Measurements from ENCODE around the gene KPRP. TPM values are rescaled to one million over a fixed set of nuclear protein-coding genes. Genes with fewer than 3 reads are reported as not detected.
A peak's percentile ranks its signal among the peaks of the same experiment; 100 is the strongest.

KPRP gene, protein sequence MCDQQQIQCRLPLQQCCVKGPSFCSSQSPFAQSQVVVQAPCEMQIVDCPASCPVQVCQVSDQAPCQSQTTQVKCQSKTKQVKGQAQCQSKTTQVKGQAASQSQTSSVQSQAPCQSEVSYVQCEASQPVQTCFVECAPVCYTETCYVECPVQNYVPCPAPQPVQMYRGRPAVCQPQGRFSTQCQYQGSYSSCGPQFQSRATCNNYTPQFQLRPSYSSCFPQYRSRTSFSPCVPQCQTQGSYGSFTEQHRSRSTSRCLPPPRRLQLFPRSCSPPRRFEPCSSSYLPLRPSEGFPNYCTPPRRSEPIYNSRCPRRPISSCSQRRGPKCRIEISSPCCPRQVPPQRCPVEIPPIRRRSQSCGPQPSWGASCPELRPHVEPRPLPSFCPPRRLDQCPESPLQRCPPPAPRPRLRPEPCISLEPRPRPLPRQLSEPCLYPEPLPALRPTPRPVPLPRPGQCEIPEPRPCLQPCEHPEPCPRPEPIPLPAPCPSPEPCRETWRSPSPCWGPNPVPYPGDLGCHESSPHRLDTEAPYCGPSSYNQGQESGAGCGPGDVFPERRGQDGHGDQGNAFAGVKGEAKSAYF
- polyA plus RNA-seq (2011; rRNA removed) (not detected in 2 replicates), polyA plus RNA-seq (2017; fragmentation: RNase III; extraction: RNeasy Plus Mini Kit Qiagen cat#74134 plus additional on column Dnase treatment) (not detected in 3 replicates), polyA minus RNA-seq (2011; rRNA and poly(A)+ RNA removed) (0.21 TPM in 1 of 2 replicates, not detected in the other)
- polyA plus RNA-seq (2012; cell fraction: cytosol; rRNA removed), result 0.01 TPM in 1 of 2 replicates, not detected in the other
- polyA plus RNA-seq (2012; cell fraction: nucleus; rRNA removed), result 0.02 and 0.04 TPM in 2 replicates

DNA sequence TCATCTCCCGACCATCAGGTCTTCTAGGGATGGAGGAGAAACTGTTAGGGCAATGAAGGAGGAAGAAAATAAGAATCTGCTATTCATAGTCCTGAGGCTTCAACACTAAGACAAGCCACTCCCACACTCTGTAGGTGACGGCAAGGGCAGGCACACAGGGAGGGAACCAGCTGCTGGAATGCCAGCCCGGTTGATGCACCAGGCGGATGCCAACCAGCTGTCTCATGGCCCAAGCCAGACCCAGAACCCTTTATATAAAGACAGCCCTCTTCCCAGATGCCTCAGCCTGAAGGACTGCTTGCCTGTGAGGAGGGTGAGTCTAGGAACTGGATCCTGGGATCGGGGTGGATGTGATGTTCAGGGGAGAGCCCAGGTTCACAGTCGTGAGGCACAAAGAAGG is at the start of gene KPRP:
Gene KPRP (plus strand): TSS at position 279 of the 400 bp plus-strand sequence. CDS start 1,564 bp downstream, outside the sequence.
- CTCF ChIA-PET, result no interaction called here
- no peak for DNase-seq (ENCODE audit: low read depth in 1 of 2, low spot score in 1 of 2)

GRCh38 chr1:152718238-152718637 is 39.6 kb upstream of the KPRP start:
- Histone ChIP-seq H3K4me3 (no peak overlapping the region), H3K27ac (no peak overlapping the region), H3K4me2 (no peak overlapping the region), H3K9me3 (no peaks in the 10 kb centered on the region), H3K4me1 (no peaks in the 10 kb centered on the region)
- ChIA-PET POLR2A (no interaction called here), CTCF (interaction anchor here (1.0 kb wide), 1 partner anchor 23 kb away, joined by 3 read pairs; no protein-coding TSS in a partner anchor)
- FAIRE-seq (no peak), DNase-seq (ENCODE audit: low read depth in 1 of 2, low spot score in 1 of 2) (no peak), ATAC-seq (no peak)
- TF ChIP-seq ZNF302 (CRISPR knock-in tag; IDR thresholded peaks at IDR 0.05) (no peak), EP300 (IDR thresholded peaks at IDR 0.05) (no peak), FOXS1 (CRISPR knock-in tag; IDR thresholded peaks at IDR 0.05) (no peak), TFCP2L1 (CRISPR knock-in tag; IDR thresholded peaks at IDR 0.05) (no peak), NPAS2 (CRISPR knock-in tag; IDR thresholded peaks at IDR 0.05; ENCODE audit: borderline replicate concordance) (no peak), EHMT2 (IDR thresholded peaks at IDR 0.05; ENCODE audit: low read depth) (no peak), CBX2 (IDR thresholded peaks at IDR 0.05; ENCODE audit: borderline replicate concordance, low read depth) (no peak), POLR2AphosphoS2 (conservative IDR thresholded peaks at IDR 0.05; ENCODE audit: low read length) (no peak), SREBF2 (IDR thresholded peaks at IDR 0.05) (no peak), SMC3 (IDR thresholded peaks at IDR 0.05) (no peak), KDM1A (IDR thresholded peaks at IDR 0.05; ENCODE audit: low read depth) (no peak)
- TF ChIP-seq, protein P1, sequence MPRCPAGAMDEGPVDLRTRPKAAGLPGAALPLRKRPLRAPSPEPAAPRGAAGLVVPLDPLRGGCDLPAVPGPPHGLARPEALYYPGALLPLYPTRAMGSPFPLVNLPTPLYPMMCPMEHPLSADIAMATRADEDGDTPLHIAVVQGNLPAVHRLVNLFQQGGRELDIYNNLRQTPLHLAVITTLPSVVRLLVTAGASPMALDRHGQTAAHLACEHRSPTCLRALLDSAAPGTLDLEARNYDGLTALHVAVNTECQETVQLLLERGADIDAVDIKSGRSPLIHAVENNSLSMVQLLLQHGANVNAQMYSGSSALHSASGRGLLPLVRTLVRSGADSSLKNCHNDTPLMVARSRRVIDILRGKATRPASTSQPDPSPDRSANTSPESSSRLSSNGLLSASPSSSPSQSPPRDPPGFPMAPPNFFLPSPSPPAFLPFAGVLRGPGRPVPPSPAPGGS (IDR thresholded peaks at IDR 0.05), result no peak

More for the DNA sequence above, at the start of gene KPRP:
- no peak within 1 kb of the TSS for H3K4me3 ChIP-seq
- no peak within 1 kb of the TSS for H3K27ac ChIP-seq
- ATAC-seq, result 0 out of 6 replicates have a peak, but pooled peaks of 1 of the 2 experiments have one; percentile 19
- TF ChIP-seq ZNF302 (CRISPR knock-in tag; IDR thresholded peaks at IDR 0.05) (no peak), FOSL2 (IDR thresholded peaks at IDR 0.05) (no peak), FOSL2 (CRISPR knock-in tag; IDR thresholded peaks at IDR 0.05) (no peak), KDM1A (IDR thresholded peaks at IDR 0.05; ENCODE audit: low read depth) (no peak), REST (IDR thresholded peaks at IDR 0.05) (no peak), HOXB13 (CRISPR knock-in tag; IDR thresholded peaks at IDR 0.05; ENCODE audit: low read depth) (no peak), MAX (IDR thresholded peaks at IDR 0.05) (no peak), ZFP36 (IDR thresholded peaks at IDR 0.05; ENCODE audit: borderline replicate concordance, partially characterized antibody) (no peak), HOXA7 (CRISPR knock-in tag; IDR thresholded peaks at IDR 0.05) (no peak), MAZ (IDR thresholded peaks at IDR 0.05; ENCODE audit: borderline replicate concordance, low read depth, low read length) (no peak), ZSCAN20 (CRISPR knock-in tag; IDR thresholded peaks at IDR 0.05) (no peak), EHMT2 (IDR thresholded peaks at IDR 0.05; ENCODE audit: low read depth) (no peak), ZC3H11A (IDR thresholded peaks at IDR 0.05) (no peak), RNF2 (IDR thresholded peaks at IDR 0.05; ENCODE audit: borderline replicate concordance, low read depth) (no peak), NFE2L2 (conservative IDR thresholded peaks at IDR 0.05; ENCODE audit: low read length) (no peak), SMC3 (IDR thresholded peaks at IDR 0.05) (no peak), NR3C1 (IDR thresholded peaks at IDR 0.05) (no peak)
- TF ChIP-seq, protein P2, sequence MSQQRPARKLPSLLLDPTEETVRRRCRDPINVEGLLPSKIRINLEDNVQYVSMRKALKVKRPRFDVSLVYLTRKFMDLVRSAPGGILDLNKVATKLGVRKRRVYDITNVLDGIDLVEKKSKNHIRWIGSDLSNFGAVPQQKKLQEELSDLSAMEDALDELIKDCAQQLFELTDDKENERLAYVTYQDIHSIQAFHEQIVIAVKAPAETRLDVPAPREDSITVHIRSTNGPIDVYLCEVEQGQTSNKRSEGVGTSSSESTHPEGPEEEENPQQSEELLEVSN (IDR thresholded peaks at IDR 0.05; ENCODE audit: borderline replicate concordance, low read depth), result no peak
- TF ChIP-seq, protein P1 (IDR thresholded peaks at IDR 0.05), result no peak
- no peaks in the 10 kb centered on the region for H3K4me1 ChIP-seq
- POLR2A ChIA-PET, result no interaction called here
- WGBS (ENCODE audit: missing lambda C conversion rate), result 33% methylated on average over 6 of the region's 6 CpGs
- H3K4me2 ChIP-seq, result no peak within 1 kb of the TSS
- no peak for FAIRE-seq
- H3K9me3 ChIP-seq, result no peaks in the 10 kb centered on the region

Data from A549 (cell line).